ENCODE results near the gene TRIOBP.
A peak's percentile ranks its signal among the peaks of the same experiment; 100 is the strongest.

TRIOBP gene

GRCh38 chr22:37818409-37819104 lies 121.7 kb downstream of the TRIOBP start:
- peak; percentile 42 to 47 for DNase-seq (ENCODE audit: extremely low read depth in 1 of 2, low read depth in 1 of 2)

DNA sequence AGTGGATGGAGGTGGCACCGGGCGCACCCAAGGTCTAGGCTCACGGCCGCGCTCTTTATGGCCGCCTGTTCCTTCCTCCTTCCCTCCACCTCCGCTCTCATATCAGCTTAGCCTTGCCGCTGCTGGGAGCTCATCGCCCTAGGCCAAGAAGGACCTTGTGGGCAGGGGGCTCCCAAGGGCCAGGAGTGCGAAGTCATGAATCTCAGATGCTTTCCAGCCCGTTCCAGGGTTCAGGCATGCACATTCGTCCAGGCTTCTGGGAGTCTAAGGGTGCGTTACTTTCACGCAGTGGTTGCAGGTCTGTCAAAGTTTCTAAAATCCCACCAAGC lies 122.2 kb downstream of the TRIOBP start:
- no peak for DNase-seq (ENCODE audit: extremely low read depth in 1 of 2, low read depth in 1 of 2)

- no peak for DNase-seq (ENCODE audit: extremely low read depth in 1 of 2, low read depth in 1 of 2)
Observed at GRCh38 chr22:37820350-37820749, 123.5 kb downstream of the TRIOBP start.

DNA sequence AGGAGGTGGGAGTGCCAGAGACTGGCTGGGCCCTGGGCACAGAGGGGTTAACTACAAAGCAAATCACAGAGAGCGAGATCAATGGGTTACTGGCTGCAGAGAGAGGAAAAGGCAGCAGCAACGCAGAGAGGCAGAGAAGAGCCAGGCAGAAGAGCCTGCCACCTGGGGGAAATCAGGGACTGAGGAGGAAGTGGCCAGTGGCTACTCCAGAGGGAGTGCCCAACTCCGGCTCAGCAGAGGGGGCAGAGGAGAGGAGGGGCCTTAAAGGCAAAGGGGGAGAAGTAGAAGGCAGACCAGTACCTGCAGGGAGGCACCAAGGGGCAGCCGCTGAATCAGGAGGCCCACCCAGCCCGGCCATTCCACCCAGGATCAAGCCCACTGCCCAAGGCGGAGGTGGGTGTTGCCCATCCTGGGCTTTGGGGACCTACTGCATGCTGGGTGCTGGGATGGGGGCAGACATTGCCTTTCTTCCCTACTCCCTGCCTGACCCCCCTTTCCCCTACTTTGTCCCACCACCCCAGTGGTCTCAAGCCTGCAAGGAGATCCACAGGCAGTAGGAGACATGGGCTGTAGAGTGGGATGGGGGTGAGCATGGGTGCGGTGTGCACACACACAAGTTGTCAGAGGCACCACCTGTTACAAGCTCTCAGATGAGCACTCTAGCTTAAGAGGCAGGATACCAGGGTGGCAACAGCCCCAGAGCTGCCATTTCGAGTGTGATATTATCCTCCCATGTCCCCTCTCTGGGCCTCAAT lies 125.4 kb downstream of the TRIOBP start:
- DNase-seq (ENCODE audit: extremely low read depth in 1 of 2, low read depth in 1 of 2): no peak

DNA sequence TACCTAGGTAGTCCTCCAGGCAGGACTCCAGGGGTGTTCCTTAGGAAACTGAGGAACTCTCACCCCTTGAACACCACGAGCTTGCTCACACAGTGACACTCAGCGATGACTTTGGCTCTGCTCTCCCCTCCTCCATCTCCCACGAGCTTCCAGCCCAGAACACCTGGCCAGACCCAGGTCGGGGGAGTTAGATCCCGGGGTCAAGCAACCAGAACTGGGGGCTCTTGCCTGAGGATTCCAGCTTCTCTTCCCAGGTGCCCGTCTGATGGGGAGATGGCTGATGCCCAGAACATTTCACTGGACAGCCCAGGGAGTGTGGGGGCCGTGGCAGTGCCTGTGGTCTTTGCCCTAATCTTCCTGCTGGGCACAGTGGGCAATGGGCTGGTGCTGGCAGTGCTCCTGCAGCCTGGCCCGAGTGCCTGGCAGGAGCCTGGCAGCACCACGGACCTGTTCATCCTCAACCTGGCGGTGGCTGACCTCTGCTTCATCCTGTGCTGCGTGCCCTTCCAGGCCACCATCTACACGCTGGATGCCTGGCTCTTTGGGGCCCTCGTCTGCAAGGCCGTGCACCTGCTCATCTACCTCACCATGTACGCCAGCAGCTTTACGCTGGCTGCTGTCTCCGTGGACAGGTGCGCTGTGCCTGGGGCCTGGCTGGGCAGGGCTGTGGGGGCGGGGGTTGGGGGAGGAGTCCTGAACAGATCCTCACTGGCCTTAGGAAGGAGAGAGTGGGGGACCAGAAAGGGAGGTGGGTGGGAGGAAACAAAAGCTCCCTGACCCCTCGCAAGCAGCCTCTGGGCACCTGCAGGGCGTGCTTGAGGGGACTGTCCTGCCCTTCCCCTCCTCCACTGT lies 126.5 kb downstream of the TRIOBP start, which contains the start of gene GALR3:
Gene GALR3 (plus strand): TSS at position 249 of the 852 bp plus-strand sequence. CDS start 25 bp downstream, at position 274.
- no peak for DNase-seq (ENCODE audit: extremely low read depth in 1 of 2, low read depth in 1 of 2)

DNA sequence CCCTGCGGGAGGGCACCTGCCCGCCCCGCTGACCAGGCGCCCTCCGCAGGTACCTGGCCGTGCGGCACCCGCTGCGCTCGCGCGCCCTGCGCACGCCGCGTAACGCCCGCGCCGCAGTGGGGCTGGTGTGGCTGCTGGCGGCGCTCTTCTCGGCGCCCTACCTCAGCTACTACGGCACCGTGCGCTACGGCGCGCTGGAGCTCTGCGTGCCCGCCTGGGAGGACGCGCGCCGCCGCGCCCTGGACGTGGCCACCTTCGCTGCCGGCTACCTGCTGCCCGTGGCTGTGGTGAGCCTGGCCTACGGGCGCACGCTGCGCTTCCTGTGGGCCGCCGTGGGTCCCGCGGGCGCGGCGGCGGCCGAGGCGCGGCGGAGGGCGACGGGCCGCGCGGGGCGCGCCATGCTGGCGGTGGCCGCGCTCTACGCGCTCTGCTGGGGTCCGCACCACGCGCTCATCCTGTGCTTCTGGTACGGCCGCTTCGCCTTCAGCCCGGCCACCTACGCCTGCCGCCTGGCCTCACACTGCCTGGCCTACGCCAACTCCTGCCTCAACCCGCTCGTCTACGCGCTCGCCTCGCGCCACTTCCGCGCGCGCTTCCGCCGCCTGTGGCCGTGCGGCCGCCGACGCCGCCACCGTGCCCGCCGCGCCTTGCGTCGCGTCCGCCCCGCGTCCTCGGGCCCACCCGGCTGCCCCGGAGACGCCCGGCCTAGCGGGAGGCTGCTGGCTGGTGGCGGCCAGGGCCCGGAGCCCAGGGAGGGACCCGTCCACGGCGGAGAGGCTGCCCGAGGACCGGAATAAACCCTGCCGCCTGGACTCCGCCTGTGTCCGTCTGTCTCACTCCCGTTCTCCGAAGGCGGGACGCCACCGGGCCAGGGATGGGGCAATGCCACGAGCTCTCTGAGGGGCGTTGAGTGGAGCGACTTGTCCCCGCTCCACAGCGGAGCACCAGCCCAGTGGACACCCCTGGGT lies 128.1 kb downstream of the TRIOBP start:
- DNase-seq (ENCODE audit: extremely low read depth in 1 of 2, low read depth in 1 of 2): no peak

All from stimulated activated CD8-positive, alpha-beta memory T cell treated with anti-CD3 and anti-CD28 coated beads, Interleukin-7, amount 100 ng/mL, for 48 hours (primary cell).